Muscle layer of duodenum (tissue), 2 donors: Measurements from ENCODE around the gene NCBP3.

ENCODE experiments used
- H3K27ac ChIP-seq: one replicate; pipeline ENCODE4 v1.7.0; 2013; ENCODE audit warnings: mild to moderate bottlenecking, low read length
- H3K27me3 ChIP-seq: one replicate; pipeline ENCODE4 v1.7.0; 2013; ENCODE audit warnings: low read depth, mild to moderate bottlenecking, control low read depth, low read length
- H3K36me3 ChIP-seq, 2 donors: one replicate each; pipeline ENCODE4 v1.7.0; 2013; ENCODE audit warnings: low read length in 2 of 2, control low read depth in 1 of 2, mild to moderate bottlenecking in 1 of 2; ENCODE audit not compliant: insufficient read depth in 2 of 2, control insufficient read depth in 1 of 2
- H3K4me1 ChIP-seq, 2 donors: one replicate each; pipeline ENCODE4 v1.7.0; 2013; ENCODE audit warnings: low read length in 2 of 2, mild to moderate bottlenecking in 2 of 2, control low read depth in 1 of 2, moderate library complexity in 1 of 2; ENCODE audit not compliant: insufficient read depth in 2 of 2, control insufficient read depth in 1 of 2
- H3K4me3 ChIP-seq, 2 donors: one replicate each; pipeline ENCODE4 v1.7.0; 2013; ENCODE audit warnings: low read length in 2 of 2, low read depth in 1 of 2, mild to moderate bottlenecking in 1 of 2
- H3K9me3 ChIP-seq, 2 donors: one replicate each; pipeline ENCODE4 v1.7.0; 2013; ENCODE audit warnings: low read length in 2 of 2, control low read depth in 1 of 2, mild to moderate bottlenecking in 1 of 2; ENCODE audit not compliant: control insufficient read depth in 1 of 2
- donor health status: healthy.

Gene NCBP3

DNA sequence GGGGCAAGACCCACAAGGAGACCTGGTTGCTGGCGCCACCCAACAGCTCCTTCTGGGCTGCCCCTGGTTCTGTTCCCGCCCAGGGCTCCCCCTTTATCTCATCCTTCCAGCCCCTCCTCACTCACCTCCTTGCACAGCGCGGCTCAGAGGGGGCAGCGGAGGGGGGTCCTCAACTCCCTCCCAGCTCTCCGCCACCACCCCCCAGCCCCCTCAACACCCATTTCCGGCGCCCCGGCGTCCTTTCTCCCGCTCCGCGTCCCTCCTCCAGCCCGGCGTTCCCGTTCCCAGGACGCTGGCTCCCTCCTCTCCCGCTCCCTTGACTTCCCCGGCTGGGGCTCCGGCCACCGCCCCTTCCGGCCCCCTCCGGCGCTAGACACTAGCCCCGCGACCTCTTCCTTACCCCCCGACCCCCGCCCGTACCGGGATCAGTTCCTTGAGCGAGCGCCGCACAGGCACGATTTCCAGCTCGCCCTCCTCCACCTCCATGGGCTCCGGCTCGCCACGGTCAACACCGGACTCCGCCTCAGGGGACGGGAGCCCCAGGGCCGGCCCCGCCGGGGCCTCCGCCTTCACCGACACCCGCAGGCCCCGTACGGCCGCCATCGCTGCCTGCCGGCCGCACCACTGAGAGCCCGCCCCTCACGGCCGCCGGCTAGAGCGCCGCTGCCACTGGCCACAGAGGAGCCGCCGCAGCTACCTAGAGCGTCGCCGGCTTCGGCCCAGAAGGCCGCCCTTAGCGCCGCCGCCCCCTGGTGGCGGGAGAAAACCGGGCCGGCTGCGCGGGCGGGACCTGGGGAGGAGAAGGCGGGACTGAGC lies at the start of gene NCBP3:
Gene NCBP3 (minus strand): TSS at position 626 of the 816 bp plus-strand sequence. CDS start 23 bp downstream, at position 603.
- H3K9me3 ChIP-seq, result no peaks in the 10 kb centered on the region
- no peaks in the 10 kb centered on the region for H3K27me3 ChIP-seq
- H3K27ac ChIP-seq, result peak within 1 kb of the TSS; percentile 67
- peak within 1 kb of the TSS; percentile 75 to 93 for H3K4me3 ChIP-seq
- H3K4me1 ChIP-seq, result peaks cover 4 to 17% of the 10 kb centered on the region in 2 donors
- peaks cover 8 to 21% of the 10 kb centered on the region in 2 donors for H3K36me3 ChIP-seq

GRCh38 chr17:3895354-3895753 lies 49.3 kb upstream of the NCBP3 start:
- Histone ChIP-seq H3K9me3 (no peaks in the 10 kb centered on the region), H3K36me3 (no peaks in the 10 kb centered on the region), H3K27ac (peak overlapping the region; percentile 50), H3K27me3 (no peaks in the 10 kb centered on the region), H3K4me1 (peaks cover 25 to 35% of the 10 kb centered on the region in 2 donors), H3K4me3 (no peak overlapping the region)

DNA sequence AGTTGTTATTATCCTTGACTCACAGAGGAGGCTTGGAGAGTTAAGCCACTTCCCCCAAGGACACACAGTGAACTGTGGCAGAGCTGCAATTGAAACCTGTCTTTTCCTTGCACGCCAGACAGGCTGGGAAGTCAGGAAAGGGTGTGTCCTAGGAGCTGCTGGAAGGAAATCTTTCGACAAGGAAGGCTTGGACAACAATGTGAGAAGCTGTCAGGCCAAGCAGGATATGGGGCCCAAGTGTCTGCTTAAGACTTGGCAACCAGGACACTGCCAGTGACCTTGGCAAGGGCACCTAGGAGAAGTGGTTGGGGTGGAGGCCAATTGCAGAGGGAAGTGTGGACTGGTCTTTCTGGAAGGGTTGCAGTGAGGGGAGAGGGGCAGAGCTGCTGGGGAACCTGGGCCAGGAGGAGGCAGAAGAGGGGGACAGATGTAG lies 48.9 kb upstream of the NCBP3 start:
- Histone ChIP-seq H3K4me3 (no peak overlapping the region), H3K27me3 (no peaks in the 10 kb centered on the region), H3K4me1 (peaks cover 28 to 39% of the 10 kb centered on the region in 2 donors), H3K9me3 (no peaks in the 10 kb centered on the region), H3K27ac (peak overlapping the region; percentile 50), H3K36me3 (no peaks in the 10 kb centered on the region)

DNA sequence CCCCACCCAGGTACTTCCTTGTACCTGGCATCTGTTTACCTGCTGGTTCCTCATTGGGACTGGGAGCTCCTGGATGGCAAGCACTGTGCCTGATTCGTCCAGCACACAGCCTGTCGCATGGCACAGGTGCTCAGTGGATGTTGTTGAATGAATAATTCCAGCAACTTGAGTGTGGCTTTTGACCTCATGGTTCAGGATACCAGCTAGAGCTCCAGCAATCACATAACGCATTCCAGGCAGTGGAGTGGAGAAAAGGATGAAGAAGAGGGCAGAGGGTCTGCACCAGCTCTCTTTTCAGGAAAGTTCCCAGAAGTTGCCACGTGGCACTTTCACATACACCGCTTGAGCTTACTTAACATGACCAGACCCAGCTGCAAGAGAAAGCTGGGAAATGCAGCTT lies 48.1 kb upstream of the NCBP3 start:
- no peak overlapping the region for H3K4me3 ChIP-seq
- peaks cover 28 to 44% of the 10 kb centered on the region in 2 donors for H3K4me1 ChIP-seq
- peak overlapping the region; percentile 50 for H3K27ac ChIP-seq
- no peaks in the 10 kb centered on the region for H3K9me3 ChIP-seq
- no peaks in the 10 kb centered on the region for H3K27me3 ChIP-seq
- no peaks in the 10 kb centered on the region for H3K36me3 ChIP-seq

DNA sequence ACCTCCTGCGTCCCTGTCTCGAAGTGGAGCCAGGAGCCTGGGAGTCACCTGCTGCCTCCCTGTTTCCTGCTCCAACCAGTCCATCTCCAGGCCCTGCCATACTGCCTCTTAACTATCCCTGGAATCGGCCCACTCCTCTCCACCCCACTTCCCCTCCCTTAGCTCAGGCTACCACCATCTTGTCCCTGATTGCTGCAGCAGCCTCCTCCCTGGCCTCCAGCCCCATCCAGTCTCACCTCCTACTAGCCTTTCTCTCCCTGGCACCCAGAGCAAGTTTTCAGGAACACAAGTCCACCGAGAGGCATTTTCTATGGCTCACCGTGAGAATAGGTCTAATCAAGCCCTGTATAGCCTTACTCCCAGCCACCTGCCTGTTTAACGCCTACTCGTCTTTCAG lies 47.7 kb upstream of the NCBP3 start:
- peak overlapping the region; percentile 19 for H3K27ac ChIP-seq
- H3K36me3 ChIP-seq, result no peaks in the 10 kb centered on the region
- H3K4me1 ChIP-seq, result peaks cover 28 to 44% of the 10 kb centered on the region in 2 donors
- no peaks in the 10 kb centered on the region for H3K9me3 ChIP-seq
- H3K4me3 ChIP-seq, result peak overlapping the region; percentile 37 to 73
- H3K27me3 ChIP-seq, result no peaks in the 10 kb centered on the region

DNA sequence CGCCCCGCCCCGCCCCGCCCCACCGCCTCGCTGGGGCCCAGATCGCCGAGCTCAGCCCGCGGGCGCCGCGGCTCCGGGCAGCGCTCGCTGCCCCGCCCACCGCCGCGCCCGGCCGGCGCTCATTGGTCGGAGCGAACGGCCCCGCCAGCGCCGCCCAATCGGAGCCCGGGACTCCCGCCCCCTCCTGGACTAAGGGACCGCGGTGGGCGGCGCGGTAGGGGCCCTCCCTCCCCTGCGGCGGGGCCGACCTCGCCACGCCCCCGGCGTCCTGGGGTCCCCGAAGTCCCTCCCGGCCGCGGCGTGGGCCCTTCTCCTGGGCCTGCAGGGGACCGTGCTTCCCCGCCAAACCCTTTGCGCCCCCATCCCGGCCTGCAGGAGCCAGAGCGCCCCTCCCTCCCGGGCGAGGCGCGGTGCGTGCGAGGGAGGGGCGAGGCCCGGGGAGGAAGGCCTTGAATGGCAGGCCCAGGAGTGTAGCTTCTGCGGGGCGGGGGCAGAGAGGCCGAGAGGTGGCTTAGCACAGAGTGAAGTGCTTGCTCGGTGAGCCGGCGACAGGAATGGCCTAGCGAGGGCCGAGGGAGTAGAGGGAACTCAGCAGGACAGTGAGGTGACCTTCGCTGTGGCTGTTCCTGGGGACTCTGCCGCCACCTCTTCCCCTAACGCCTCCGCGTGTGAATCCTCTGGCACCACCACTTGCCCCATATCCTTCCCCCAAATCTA lies 47.1 kb upstream of the NCBP3 start, which contains the start of gene CAMKK1:
Gene CAMKK1 (minus strand): TSS at position 51 of the 717 bp plus-strand sequence. CDS start 7,366 bp downstream, outside the sequence.
- Histone ChIP-seq H3K9me3 (no peaks in the 10 kb centered on the region), H3K4me1 (peaks cover 30 to 47% of the 10 kb centered on the region in 2 donors), H3K4me3 (peak within 1 kb of the TSS; percentile 37 to 75), H3K27me3 (no peaks in the 10 kb centered on the region), H3K36me3 (no peaks in the 10 kb centered on the region), H3K27ac (peak within 1 kb of the TSS; percentile 19)

- H3K4me1 ChIP-seq, result peaks cover 37 to 54% of the 10 kb centered on the region in 2 donors
Measured at GRCh38 chr17:3892095-3892998, 46.3 kb upstream of the NCBP3 start.

GRCh38 chr17:3891626-3892094 lies 45.6 kb upstream of the NCBP3 start:
- no peak overlapping the region for H3K27ac ChIP-seq
- no peaks in the 10 kb centered on the region for H3K9me3 ChIP-seq
- H3K4me1 ChIP-seq, result peaks cover 42 to 58% of the 10 kb centered on the region in 2 donors
- H3K4me3 ChIP-seq, result peak overlapping the region in 1 of 2 donors; percentile 75
- H3K36me3 ChIP-seq, result no peaks in the 10 kb centered on the region
- H3K27me3 ChIP-seq, result no peaks in the 10 kb centered on the region

More at GRCh38 chr17:3892095-3892998, 46.3 kb upstream of the NCBP3 start:
- Histone ChIP-seq H3K27ac (no peak overlapping the region), H3K4me3 (peak overlapping the region; percentile 26 to 75), H3K27me3 (no peaks in the 10 kb centered on the region), H3K36me3 (no peaks in the 10 kb centered on the region), H3K9me3 (no peaks in the 10 kb centered on the region)

DNA sequence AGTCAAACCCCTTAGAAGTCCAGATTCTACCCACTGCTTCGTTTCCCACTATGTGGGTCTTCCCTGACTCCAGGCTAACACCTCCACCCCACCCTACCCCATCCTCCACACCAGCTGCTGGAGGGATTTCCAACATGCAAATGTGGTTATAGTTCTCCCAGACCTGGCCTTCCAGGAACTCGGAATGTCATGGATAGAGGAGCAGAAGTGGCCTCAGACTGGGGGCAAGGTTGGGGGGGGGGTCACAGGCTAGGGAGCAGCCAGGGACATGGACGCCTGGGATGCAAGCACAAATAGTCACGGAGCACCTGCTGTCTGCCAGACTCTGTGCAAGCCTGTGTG lies 44.8 kb upstream of the NCBP3 start:
- H3K27me3 ChIP-seq, result no peaks in the 10 kb centered on the region
- peaks cover 44 to 58% of the 10 kb centered on the region in 2 donors for H3K4me1 ChIP-seq
- H3K9me3 ChIP-seq, result no peaks in the 10 kb centered on the region
- no peaks in the 10 kb centered on the region for H3K36me3 ChIP-seq
- H3K27ac ChIP-seq, result no peak overlapping the region
- H3K4me3 ChIP-seq, result no peak overlapping the region

- Histone ChIP-seq H3K4me3 (no peak overlapping the region), H3K36me3 (peaks cover under 1% of the 10 kb centered on the region in 2 donors), H3K4me1 (peaks cover 44 to 57% of the 10 kb centered on the region in 2 donors)
Measured at GRCh38 chr17:3890082-3890877, 44.2 kb upstream of the NCBP3 start.

More at GRCh38 chr17:3890082-3890877, 44.2 kb upstream of the NCBP3 start:
- H3K27ac ChIP-seq, result peak overlapping the region; percentile 51
- no peaks in the 10 kb centered on the region for H3K9me3 ChIP-seq
- no peaks in the 10 kb centered on the region for H3K27me3 ChIP-seq
